Gastroesophageal sphincter (tissue), 3 donors: ENCODE data around the gene CACNA1A.

Source experiments
- EP300 ChIP-seq: sonication (generic); formaldehyde crosslinking; IDR thresholded peaks from one replicate; pipeline ENCODE4 v1.6.1; 2017; ENCODE audit warnings: antibody characterized with exemption, mild to moderate bottlenecking
- POLR2A ChIP-seq, 2 donors: fragments of 450-650 bp; IDR thresholded peaks; one replicate each; pipeline ENCODE4 v1.6.1; 2017; ENCODE audit warnings: antibody characterized with exemption in 2 of 2, mild to moderate bottlenecking in 2 of 2, moderate library complexity in 1 of 2
- POLR2AphosphoS5 ChIP-seq: sonication (generic); formaldehyde crosslinking; IDR thresholded peaks from one replicate; pipeline ENCODE4 v1.6.1; 2017; ENCODE audit warnings: antibody characterized with exemption
- TF ChIP-seq, protein P1 (sequence below), 4 experiments: fragments of 200-600 bp in 2 of 4; fragments of 450-650 bp in 2 of 4; sonication (generic) in 1 of 4; IDR thresholded peaks; one replicate each; pipeline ENCODE4 v1.5.1; 2017 to 2019; ENCODE audit warnings: antibody characterized with exemption in 4 of 4, mild to moderate bottlenecking in 2 of 4, moderate library complexity in 2 of 4

- TF ChIP-seq, protein P1, sequence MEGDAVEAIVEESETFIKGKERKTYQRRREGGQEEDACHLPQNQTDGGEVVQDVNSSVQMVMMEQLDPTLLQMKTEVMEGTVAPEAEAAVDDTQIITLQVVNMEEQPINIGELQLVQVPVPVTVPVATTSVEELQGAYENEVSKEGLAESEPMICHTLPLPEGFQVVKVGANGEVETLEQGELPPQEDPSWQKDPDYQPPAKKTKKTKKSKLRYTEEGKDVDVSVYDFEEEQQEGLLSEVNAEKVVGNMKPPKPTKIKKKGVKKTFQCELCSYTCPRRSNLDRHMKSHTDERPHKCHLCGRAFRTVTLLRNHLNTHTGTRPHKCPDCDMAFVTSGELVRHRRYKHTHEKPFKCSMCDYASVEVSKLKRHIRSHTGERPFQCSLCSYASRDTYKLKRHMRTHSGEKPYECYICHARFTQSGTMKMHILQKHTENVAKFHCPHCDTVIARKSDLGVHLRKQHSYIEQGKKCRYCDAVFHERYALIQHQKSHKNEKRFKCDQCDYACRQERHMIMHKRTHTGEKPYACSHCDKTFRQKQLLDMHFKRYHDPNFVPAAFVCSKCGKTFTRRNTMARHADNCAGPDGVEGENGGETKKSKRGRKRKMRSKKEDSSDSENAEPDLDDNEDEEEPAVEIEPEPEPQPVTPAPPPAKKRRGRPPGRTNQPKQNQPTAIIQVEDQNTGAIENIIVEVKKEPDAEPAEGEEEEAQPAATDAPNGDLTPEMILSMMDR (IDR thresholded peaks at IDR 0.05), result no peak
- TF ChIP-seq POLR2A (IDR thresholded peaks at IDR 0.05) (no peak), POLR2AphosphoS5 (no peak), EP300 (no peak)
Measured at GRCh38 chr19:13238891-13239534, 267.3 kb downstream of the CACNA1A start.
